ENCODE measurements around the gene CCDC51. TPM values are rescaled to one million over a fixed set of nuclear protein-coding genes. Genes with fewer than 3 reads are reported as not detected.
A peak's percentile ranks its signal among the peaks of the same experiment; 100 is the strongest.

CCDC51 gene
- total and polyA plus RNA-seq, 9 of the 15 experiments (the other 6 are each of a cell fraction or from before 2014, with no cell fraction given) = 6.5 to 18.6 (median 15.7) TPM

GRCh38 chr3:48446425-48447193, 6.7 kb upstream of the CCDC51 start, which contains the start of gene ATRIP:
Gene ATRIP, plus strand, starts transcription at chr3:48446737. Its CDS starts 109 bp downstream, at chr3:48446846.
- Histone ChIP-seq H3K9ac (ENCODE audit: insufficient read depth in 1 of 2, low read depth in 2 of 2, low read length in 2 of 2) (peak within 1 kb of the TSS; percentile 83 to 93), H3K4me1 (replicated peaks in 1 of 2; ENCODE audit: control insufficient read depth in 2 of 2, insufficient read depth in 2 of 2, low read length in 2 of 2) (peaks cover 4 to 18% of the 10 kb centered on the region in 2 experiments; a peak in 4 of 5 replicates), H3K9me3 (replicated peaks; ENCODE audit: control insufficient read depth, insufficient read depth, low read depth, low read length) (no peaks in the 10 kb centered on the region), H2AFZ (ENCODE audit: low read depth, low read length) (peak within 1 kb of the TSS; percentile 83), H3K79me2 (ENCODE audit: control insufficient read depth, insufficient read depth, low read length) (peaks cover 39% of the 10 kb centered on the region), H3K36me3 (ENCODE audit: control insufficient read depth, insufficient read depth, low read length) (peaks cover 43% of the 10 kb centered on the region; the same call in 2 of the 3 replicates), H3K27me3 (ENCODE audit: control insufficient read depth in 2 of 2, insufficient read depth in 2 of 2, low read length in 2 of 2) (no peaks in the 10 kb centered on the region), H3K9me1 (ENCODE audit: control insufficient read depth, insufficient read depth, low read length) (no peaks in the 10 kb centered on the region), H3K4me2 (ENCODE audit: insufficient read depth, low read length) (peak within 1 kb of the TSS; percentile 91), H4K20me1 (replicated peaks; ENCODE audit: control insufficient read depth, insufficient read depth, low read length) (no peaks in the 10 kb centered on the region), H3K4me3 (peak within 1 kb of the TSS; percentile 88), H3K27ac (ENCODE audit: extremely low read depth, low read depth, low read length) (peak within 1 kb of the TSS; percentile 88)
- 3% methylated on average over 39 of the region's 91 CpGs for WGBS (ENCODE audit: insufficient coverage, low coverage, missing lambda C conversion rate)
- ChIA-PET POLR2A (interaction anchor here (0.6 to 2.8 kb wide), 11 partner anchors 8 to 577 kb away, joined by 3 to 21 read pairs (median 4); partner anchors contain the start of gene CDC25A), CTCF (ENCODE audit: low intra/inter-chr PET ratio) (no interaction called here)
- no TSS peak for BruUV-seq (replicated peaks)
- in situ Hi-C loops (cut with MboI) = no loop called here
- ATAC-seq = peak; percentile 94
- peak; percentile 81 for FAIRE-seq
- peak; percentile 86 to 93 (median 90) for DNase-seq (ENCODE audit: extremely low read depth in 1 of 4, low spot score in 3 of 4)
- intact Hi-C loops (cut with micrococcal nuclease) = loop anchor here (1.0 kb wide), 1 partner anchor 109 kb away; no protein-coding TSS in a partner anchor
- TF ChIP-seq ZNF140 (CRISPR knock-in tag; IDR thresholded peaks at IDR 0.05) (no peak), NFE2 (IDR thresholded peaks at IDR 0.05; ENCODE audit: low read depth) (no peak), ZNF121 (CRISPR knock-in tag; conservative IDR thresholded peaks at IDR 0.05) (no peak), IRF1 (CRISPR knock-in tag; IDR thresholded peaks at IDR 0.05; ENCODE audit: borderline replicate concordance) (no peak), E4F1 (CRISPR knock-in tag; IDR thresholded peaks at IDR 0.05; ENCODE audit: borderline replicate concordance) (no peak), ZNF384 (IDR thresholded peaks at IDR 0.05; ENCODE audit: low read depth, low read length) (no peak), GTF2F1 (IDR thresholded peaks at IDR 0.05; ENCODE audit: low read depth, low read length) (0 out of 2 replicates have a peak, but pooled peaks have one; percentile 38), ZKSCAN8 (CRISPR knock-in tag; IDR thresholded peaks at IDR 0.05) (no peak), SMARCC2 (IDR thresholded peaks at IDR 0.05; ENCODE audit: low read depth) (no peak), FOXA3 (CRISPR knock-in tag; conservative IDR thresholded peaks at IDR 0.05 in 1 of 2, IDR thresholded peaks at IDR 0.05 in 1 of 2) (no peak), SIX5 (IDR thresholded peaks at IDR 0.05; ENCODE audit: borderline replicate concordance in 1 of 2, insufficient read depth in 1 of 2, low read depth in 1 of 2, low read length in 2 of 2) (no peak), ZNF717 (CRISPR knock-in tag; IDR thresholded peaks at IDR 0.05) (no peak)
- TF ChIP-seq, protein P1, sequence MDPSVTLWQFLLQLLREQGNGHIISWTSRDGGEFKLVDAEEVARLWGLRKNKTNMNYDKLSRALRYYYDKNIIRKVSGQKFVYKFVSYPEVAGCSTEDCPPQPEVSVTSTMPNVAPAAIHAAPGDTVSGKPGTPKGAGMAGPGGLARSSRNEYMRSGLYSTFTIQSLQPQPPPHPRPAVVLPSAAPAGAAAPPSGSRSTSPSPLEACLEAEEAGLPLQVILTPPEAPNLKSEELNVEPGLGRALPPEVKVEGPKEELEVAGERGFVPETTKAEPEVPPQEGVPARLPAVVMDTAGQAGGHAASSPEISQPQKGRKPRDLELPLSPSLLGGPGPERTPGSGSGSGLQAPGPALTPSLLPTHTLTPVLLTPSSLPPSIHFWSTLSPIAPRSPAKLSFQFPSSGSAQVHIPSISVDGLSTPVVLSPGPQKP (CRISPR knock-in tag; IDR thresholded peaks at IDR 0.05) = no peak
- TF ChIP-seq, protein P2, sequence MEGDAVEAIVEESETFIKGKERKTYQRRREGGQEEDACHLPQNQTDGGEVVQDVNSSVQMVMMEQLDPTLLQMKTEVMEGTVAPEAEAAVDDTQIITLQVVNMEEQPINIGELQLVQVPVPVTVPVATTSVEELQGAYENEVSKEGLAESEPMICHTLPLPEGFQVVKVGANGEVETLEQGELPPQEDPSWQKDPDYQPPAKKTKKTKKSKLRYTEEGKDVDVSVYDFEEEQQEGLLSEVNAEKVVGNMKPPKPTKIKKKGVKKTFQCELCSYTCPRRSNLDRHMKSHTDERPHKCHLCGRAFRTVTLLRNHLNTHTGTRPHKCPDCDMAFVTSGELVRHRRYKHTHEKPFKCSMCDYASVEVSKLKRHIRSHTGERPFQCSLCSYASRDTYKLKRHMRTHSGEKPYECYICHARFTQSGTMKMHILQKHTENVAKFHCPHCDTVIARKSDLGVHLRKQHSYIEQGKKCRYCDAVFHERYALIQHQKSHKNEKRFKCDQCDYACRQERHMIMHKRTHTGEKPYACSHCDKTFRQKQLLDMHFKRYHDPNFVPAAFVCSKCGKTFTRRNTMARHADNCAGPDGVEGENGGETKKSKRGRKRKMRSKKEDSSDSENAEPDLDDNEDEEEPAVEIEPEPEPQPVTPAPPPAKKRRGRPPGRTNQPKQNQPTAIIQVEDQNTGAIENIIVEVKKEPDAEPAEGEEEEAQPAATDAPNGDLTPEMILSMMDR (IDR thresholded peaks at IDR 0.05 in 2 of 3, conservative IDR thresholded peaks at IDR 0.05 in 1 of 3; ENCODE audit: insufficient read depth in 2 of 3, low read depth in 1 of 3, low read length in 3 of 3) = 0 out of 6 replicates have a peak, but pooled peaks of 1 of the 3 experiments have one; percentile 2

Measured in K562 (cell line).